Endothelial cell of umbilical vein (primary cell): ENCODE data around the gene OR6V1. TPM values are rescaled to one million over a fixed set of nuclear protein-coding genes. Genes with fewer than 3 reads are reported as not detected.

Experiments used
- BruUV-seq: library from RNA; stranded (reverse); fragments of 400-500 nt; replicated peaks from 2 replicates; lab custom pipeline; 2021; lab: Mats Ljungman, UMichigan
- CTCF ChIA-PET: fragments of 300-600, 350-600 bp; sonication (Branson Sonifier 250); formaldehyde crosslinking; loops from one replicate; lab custom pipeline; 2021; ENCODE audit warnings: antibody characterized with exemption, inconsistent platforms; lab: Charles Lee
- POLR2A ChIA-PET: fragments of 300-600, 350-600 bp; sonication (Branson Sonifier 250); formaldehyde crosslinking; loops from one replicate; lab custom pipeline; 2021; ENCODE audit warnings: antibody characterized with exemption, inconsistent platforms; lab: Charles Lee
- DNase-seq: peaks from one replicate; pipeline ENCODE4 v3.0.0-alpha.2; 2011; ENCODE audit warnings: low read depth, low spot score
- FAIRE-seq: peaks from 2 replicates; lab custom pipeline; 2011; peaks lifted over from hg19 to GRCh38; lab: Jason Lieb, UNC
- H2AFZ ChIP-seq: 2 replicates; pipeline ENCODE4 v1.6.0; 2012; ENCODE audit warnings: low read depth, low read length, control low read depth, inconsistent platforms
- H3K27ac ChIP-seq: 2 replicates; pipeline ENCODE4 v1.5.1; 2011; ENCODE audit warnings: low read depth, mild to moderate bottlenecking, control low read depth, low read length, moderate library complexity; ENCODE audit not compliant: insufficient read depth
- H3K27me3 ChIP-seq, 2 experiments: 2 replicates each; pipeline versions ENCODE4 v1.6.0 to v1.6.1; 2011; ENCODE audit warnings: low read length in 2 of 2, mixed read lengths in 1 of 2; ENCODE audit not compliant: control insufficient read depth in 2 of 2, insufficient read depth in 2 of 2
- H3K36me3 ChIP-seq, 2 experiments: 2 replicates in 1 of 2; 3 replicates in 1 of 2; pipeline ENCODE4 v1.5.1; 2011; ENCODE audit warnings: low read length in 2 of 2, mild to moderate bottlenecking in 1 of 2, moderate library complexity in 1 of 2; ENCODE audit not compliant: control insufficient read depth in 2 of 2, insufficient read depth in 2 of 2; ENCODE audit errors: extremely low read depth in 1 of 2
- H3K4me1 ChIP-seq: 3 replicates; pipeline ENCODE4 v1.5.1; 2011; ENCODE audit warnings: mild to moderate bottlenecking, low read length; ENCODE audit not compliant: control insufficient read depth, insufficient read depth; ENCODE audit errors: extremely low read depth
- H3K4me2 ChIP-seq: 2 replicates; pipeline ENCODE4 v1.6.1; 2011; ENCODE audit warnings: low read length, control low read depth, mixed read lengths; ENCODE audit not compliant: insufficient read depth
- H3K4me3 ChIP-seq, 3 experiments: fragments of 200-600 bp in 1 of 3; sonication (generic), shearing (Covaris generic) in 1 of 3; replicated peaks in 1 of 3; 2 replicates each; pipeline ENCODE4 v1.5.1; 2011 to 2016; ENCODE audit warnings: control low read depth in 3 of 3, low read length in 3 of 3, mild to moderate bottlenecking in 2 of 3, inconsistent platforms in 1 of 3, low read depth in 1 of 3, moderate library complexity in 1 of 3; ENCODE audit not compliant: insufficient read depth in 1 of 3
- H3K79me2 ChIP-seq: 2 replicates; pipeline ENCODE4 v1.6.0; 2012; ENCODE audit warnings: low read length, inconsistent platforms; ENCODE audit not compliant: control insufficient read depth, insufficient read depth
- H3K9ac ChIP-seq: replicated peaks from 2 replicates; pipeline ENCODE3; 2011; ENCODE audit warnings: low read length, control low read depth; ENCODE audit not compliant: insufficient read depth; ENCODE audit errors: extremely low read depth
- H3K9me1 ChIP-seq: replicated peaks from 3 replicates; pipeline ENCODE4 v1.6.0; 2011; ENCODE audit warnings: mild to moderate bottlenecking, low read length; ENCODE audit not compliant: control insufficient read depth, insufficient read depth; ENCODE audit errors: extremely low read depth
- H3K9me3 ChIP-seq: replicated peaks from 2 replicates; pipeline ENCODE4 v1.5.1; 2012; ENCODE audit warnings: low read length, inconsistent platforms; ENCODE audit not compliant: control insufficient read depth, insufficient read depth
- H4K20me1 ChIP-seq: replicated peaks from 2 replicates; pipeline ENCODE3; 2011; ENCODE audit warnings: mild to moderate bottlenecking, low read length; ENCODE audit not compliant: control insufficient read depth, insufficient read depth; ENCODE audit errors: extremely low read depth
- CTCF ChIP-seq, 2 donors: IDR thresholded peaks; 1 replicate in 1 of 2; 2 replicates in 1 of 2; pipeline ENCODE4 v1.5.1; 2011; ENCODE audit warnings: low read length in 2 of 2, mild to moderate bottlenecking in 2 of 2, moderate library complexity in 2 of 2, control low read depth in 1 of 2, inconsistent platforms in 1 of 2, low read depth in 1 of 2; ENCODE audit not compliant: insufficient read depth in 1 of 2; ENCODE audit errors: extremely low read depth in 1 of 2
- EZH2 ChIP-seq: IDR thresholded peaks from 2 replicates; pipeline ENCODE4 v1.6.1; 2012; ENCODE audit warnings: borderline replicate concordance, low read depth, mild to moderate bottlenecking, moderate library complexity, low read length, inconsistent platforms; ENCODE audit not compliant: severe bottlenecking
- FOS ChIP-seq: IDR thresholded peaks from 2 replicates; pipeline ENCODE4 v1.6.1; 2011; ENCODE audit warnings: mild to moderate bottlenecking, low read length, moderate library complexity, borderline replicate concordance; ENCODE audit not compliant: insufficient read depth
- GATA2 ChIP-seq: IDR thresholded peaks from 2 replicates; pipeline ENCODE4 v1.7.0; 2011; ENCODE audit warnings: low read depth, mild to moderate bottlenecking, moderate library complexity, mixed read lengths, low read length; ENCODE audit not compliant: insufficient read length, insufficient read depth
- JUN ChIP-seq: IDR thresholded peaks from 2 replicates; pipeline ENCODE4 v1.6.1; 2011; ENCODE audit warnings: borderline replicate concordance, low read depth; ENCODE audit not compliant: insufficient read length, insufficient read depth
- MAX ChIP-seq: IDR thresholded peaks from 2 replicates; pipeline ENCODE4 v1.6.1; 2011; ENCODE audit not compliant: insufficient read depth, insufficient read length
- MYC ChIP-seq: IDR thresholded peaks from one replicate; pipeline ENCODE4 v1.6.1; 2011; ENCODE audit warnings: mild to moderate bottlenecking, low read depth, low read length
- POLR2A ChIP-seq: IDR thresholded peaks from 2 replicates; pipeline ENCODE4 v1.6.1; 2012; ENCODE audit warnings: low read depth, mild to moderate bottlenecking, control low read depth, low read length
- POLR2AphosphoS5 ChIP-seq: IDR thresholded peaks from 2 replicates; pipeline ENCODE4 v1.6.1; 2012; ENCODE audit warnings: low read depth, mild to moderate bottlenecking, control low read depth, low read length, moderate library complexity; ENCODE audit not compliant: insufficient read depth
- dilution Hi-C: fragments of 300-500 bp; cut with MboI; formaldehyde crosslinking; loops from one replicate; pipeline ENCODE4 v1.15.0; 2019; ENCODE audit warnings: low sequenced_read_pairs; ENCODE audit not compliant: extremely low pct_ligation_motif_present
- intact Hi-C: fragments of 100-400 bp; cut with micrococcal nuclease; formaldehyde crosslinking; loops from one replicate; pipeline ENCODE4 v1.10.0; 2022
- polyA plus RNA-seq, 4 experiments: library from polyadenylated mRNA; depleted of rRNA in 3 of 4; stranded (reverse) in 3 of 4; unstranded in 1 of 4; fragments of >200 nt; gene quantifications; 2 replicates each; pipeline versions ENCODE4 v1.2.1 to v1.2.3, GENCODE V29; 2011 to 2012; ENCODE audit warnings: missing spikeins in 1 of 4
- total RNA-seq: library from RNA; stranded (reverse); gene quantifications from 2 replicates; pipeline ENCODE4 v1.2.3, GENCODE V29; 2021

The OR6V1 gene
- total and polyA plus RNA-seq, 2 donors (not counting 3 experiments of a cell fraction or from before 2014, with no cell fraction given): not detected

GRCh38 chr7:143047326-143047725, 4.8 kb upstream of the OR6V1 start:
- H3K36me3 ChIP-seq: no peaks in the 10 kb centered on the region
- FAIRE-seq (no peak), DNase-seq (no peak)
- H3K9me3 ChIP-seq: no peaks in the 10 kb centered on the region
- TF ChIP-seq JUN (no peak), CTCF (IDR thresholded peaks at IDR 0.05; ENCODE audit: extremely low read depth in 1 of 2, insufficient read depth in 1 of 2, low read depth in 1 of 2, low read length in 2 of 2) (no peak), POLR2AphosphoS5 (no peak), FOS (no peak), POLR2A (no peak), MAX (no peak), MYC (no peak), GATA2 (no peak), EZH2 (no peak)
- H3K27ac ChIP-seq: no peak overlapping the region
- ChIA-PET CTCF (no interaction called here), POLR2A (no interaction called here)
- H2AFZ ChIP-seq: no peak overlapping the region
- no TSS peak for BruUV-seq
- intact Hi-C loops: no loop called here
- peaks cover 0 to 2% of the 10 kb centered on the region in 2 experiments for H3K27me3 ChIP-seq
- H4K20me1 ChIP-seq: no peaks in the 10 kb centered on the region
- no peak overlapping the region for H3K9ac ChIP-seq
- dilution Hi-C loops: no loop called here
- no peaks in the 10 kb centered on the region for H3K79me2 ChIP-seq
- H3K4me2 ChIP-seq: no peak overlapping the region
- H3K4me3 ChIP-seq: no peak overlapping the region
- H3K9me1 ChIP-seq: no peaks in the 10 kb centered on the region
- no peaks in the 10 kb centered on the region for H3K4me1 ChIP-seq
